GM23338 (cell line): Measurements from ENCODE around the gene LENEP. TPM values are rescaled to one million over a fixed set of nuclear protein-coding genes. Genes with fewer than 3 reads are reported as not detected.
"Not testable (repeated sequence)": the region's sequence is repeated elsewhere in the genome, so short reads cannot be mapped to it uniquely, and the experiment has no call there.

Experiments
- ATAC-seq: fragments of 200-7000 bp; cut with Tn5 transposase; 3 replicates; pipeline ENCODE4 v1.9.1; 2020
- DNase-seq: peaks from one replicate; pipeline ENCODE4 v3.0.0-alpha.2; 2015; ENCODE audit warnings: low spot score
- H2AFZ ChIP-seq: fragments of 200-600 bp; sonication (generic); 2 replicates; pipeline ENCODE4 v1.8.0; 2016; ENCODE audit warnings: antibody characterized with exemption, mild to moderate bottlenecking, moderate library complexity
- H3F3A ChIP-seq: fragments of 200-600 bp; sonication (generic); replicated peaks from 2 replicates; pipeline ENCODE4 v1.8.0; 2017; ENCODE audit warnings: antibody characterized with exemption, mixed run types, low read depth
- H3K27ac ChIP-seq: fragments of 200-600 bp; sonication (generic); 2 replicates; pipeline ENCODE4 v1.6.1; 2016; ENCODE audit warnings: low read depth
- H3K27me3 ChIP-seq: fragments of 200-600 bp; sonication (generic); 2 replicates; pipeline ENCODE4 v1.8.0; 2016; ENCODE audit warnings: mild to moderate bottlenecking, mixed run types, moderate library complexity; ENCODE audit not compliant: insufficient read depth
- H3K36me3 ChIP-seq: fragments of 200-600 bp; sonication (generic); 2 replicates; pipeline ENCODE4 v1.8.0; 2016; ENCODE audit warnings: mild to moderate bottlenecking; ENCODE audit not compliant: insufficient read depth
- H3K4me1 ChIP-seq: fragments of 200-600 bp; sonication (generic); 2 replicates; pipeline ENCODE4 v1.8.0; 2016; ENCODE audit warnings: mild to moderate bottlenecking, moderate library complexity; ENCODE audit not compliant: insufficient read depth
- H3K4me2 ChIP-seq: fragments of 200-600 bp; sonication (generic); 2 replicates; pipeline ENCODE4 v1.7.1; 2017; ENCODE audit warnings: mixed run types
- H3K4me3 ChIP-seq: fragments of 200-600 bp; sonication (generic); 2 replicates; pipeline ENCODE4 v1.6.1; 2016; ENCODE audit warnings: mixed run types
- H3K79me2 ChIP-seq: fragments of 200-600 bp; sonication (generic); replicated peaks from 2 replicates; pipeline ENCODE4 v1.8.0; 2017; ENCODE audit warnings: mild to moderate bottlenecking; ENCODE audit not compliant: insufficient read depth
- H3K9me2 ChIP-seq: fragments of 200-600 bp; sonication (generic); 2 replicates; pipeline ENCODE4 v1.8.0; 2017; ENCODE audit not compliant: insufficient read depth
- H4K20me1 ChIP-seq: fragments of 200-600 bp; sonication (generic); replicated peaks from 2 replicates; pipeline ENCODE4 v1.8.0; 2017; ENCODE audit warnings: mild to moderate bottlenecking; ENCODE audit not compliant: insufficient read depth
- H3K27ac Mint-ChIP-seq: 2 replicates; pipeline ENCODE4 v1.8.0; 2020; ENCODE audit warnings: inconsistent platforms, mild to moderate bottlenecking, moderate library complexity, mixed read lengths
- H3K27me3 Mint-ChIP-seq: 3 replicates; pipeline ENCODE4 v1.8.0; 2022; ENCODE audit warnings: low read depth, mild to moderate bottlenecking, moderate library complexity, mixed read lengths, inconsistent platforms; ENCODE audit not compliant: insufficient read depth, poor library complexity
- H3K36me3 Mint-ChIP-seq: 3 replicates; pipeline ENCODE4 v1.8.0; 2021; ENCODE audit warnings: low read depth, mild to moderate bottlenecking, inconsistent platforms, moderate library complexity, mixed read lengths
- H3K4me1 Mint-ChIP-seq: 3 replicates; pipeline ENCODE4 v1.8.0; 2020; ENCODE audit warnings: mild to moderate bottlenecking, inconsistent platforms, mixed read lengths
- H3K4me3 Mint-ChIP-seq: 3 replicates; pipeline ENCODE4 v1.8.0; 2021; ENCODE audit warnings: moderate library complexity, mild to moderate bottlenecking, inconsistent platforms, mixed read lengths
- H3K9me3 Mint-ChIP-seq: 3 replicates; pipeline ENCODE4 v1.8.0; 2020; ENCODE audit warnings: moderate library complexity, mild to moderate bottlenecking, inconsistent platforms, mixed read lengths
- CREB1 ChIP-seq: fragments of 250-450 bp; sonication (Bioruptor Pico); IDR thresholded peaks from 2 replicates; pipeline ENCODE4 v1.5.0; 2020; ENCODE audit warnings: low read depth, mild to moderate bottlenecking, moderate library complexity
- REST ChIP-seq: IDR thresholded peaks from one replicate; pipeline ENCODE4 v1.6.1; 2018; ENCODE audit warnings: antibody characterized with exemption; ENCODE audit not compliant: unreplicated experiment
- ZNF114 ChIP-seq: fragments of 250-450 bp; sonication (Bioruptor Pico); IDR thresholded peaks from 2 replicates; pipeline ENCODE4 v1.5.0; 2020; ENCODE audit warnings: mild to moderate bottlenecking, moderate library complexity
- ZNF331 ChIP-seq: fragments of 250-450 bp; sonication (Bioruptor Pico); IDR thresholded peaks from 2 replicates; pipeline ENCODE4 v1.5.0; 2020; ENCODE audit warnings: low read depth, mild to moderate bottlenecking, moderate library complexity
- polyA plus RNA-seq: library from polyadenylated mRNA; unstranded; fragments of >200 nt; fragmentation: Nextera tagmentation; extraction: Ambion mirVana; gene quantifications from 2 replicates; pipeline ENCODE4 v1.2.1, GENCODE V29; 2016
- total RNA-seq: library from RNA; depleted of rRNA; stranded (reverse); fragments of >200 nt; shearing (Covaris generic); gene quantifications from 2 replicates; pipeline ENCODE4 v1.2.3, GENCODE V29; 2014
- TF ChIP-seq, protein P1 (sequence below): IDR thresholded peaks from 2 replicates; pipeline ENCODE4 v1.6.1; 2016; ENCODE audit warnings: antibody characterized with exemption
- TF ChIP-seq, protein P2 (sequence below), 2 experiments: fragments of 200-600 bp in 1 of 2; sonication (generic) in 1 of 2; conservative IDR thresholded peaks; 2 replicates each; pipeline versions ENCODE4 v1.5.1 to v1.6.1; 2016 to 2017; ENCODE audit warnings: antibody characterized with exemption in 2 of 2, low read depth in 2 of 2, mild to moderate bottlenecking in 2 of 2, moderate library complexity in 1 of 2

The LENEP gene
- total and polyA plus RNA-seq, 2 experiments from 2014 or later: 1.6 TPM; not detected in 1

DNA sequence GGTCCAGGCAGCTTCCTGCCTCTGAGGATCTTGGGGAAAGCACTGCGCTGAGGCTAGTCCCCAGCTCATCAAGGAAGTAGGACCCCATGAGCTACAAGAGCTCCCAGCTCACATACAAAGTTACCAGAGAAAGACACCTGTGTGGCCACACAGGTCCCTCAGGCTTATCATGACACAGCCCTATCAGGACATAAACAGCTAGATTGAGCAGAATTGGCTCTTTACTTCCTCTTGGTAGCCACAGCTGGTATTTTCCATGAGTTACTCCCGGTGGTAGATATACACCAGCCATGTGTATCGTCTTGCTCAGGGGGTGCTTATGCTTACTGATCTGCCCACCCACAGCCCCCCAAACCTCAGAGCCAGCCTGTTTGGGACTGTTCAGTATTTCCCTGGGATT is 1.2 kb downstream of the LENEP start (continued):
- no peak for TF ChIP-seq REST
- TF ChIP-seq ZNF114 (CRISPR knock-in tag): no peak
- TF ChIP-seq, protein P1, sequence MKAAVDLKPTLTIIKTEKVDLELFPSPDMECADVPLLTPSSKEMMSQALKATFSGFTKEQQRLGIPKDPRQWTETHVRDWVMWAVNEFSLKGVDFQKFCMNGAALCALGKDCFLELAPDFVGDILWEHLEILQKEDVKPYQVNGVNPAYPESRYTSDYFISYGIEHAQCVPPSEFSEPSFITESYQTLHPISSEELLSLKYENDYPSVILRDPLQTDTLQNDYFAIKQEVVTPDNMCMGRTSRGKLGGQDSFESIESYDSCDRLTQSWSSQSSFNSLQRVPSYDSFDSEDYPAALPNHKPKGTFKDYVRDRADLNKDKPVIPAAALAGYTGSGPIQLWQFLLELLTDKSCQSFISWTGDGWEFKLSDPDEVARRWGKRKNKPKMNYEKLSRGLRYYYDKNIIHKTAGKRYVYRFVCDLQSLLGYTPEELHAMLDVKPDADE: no peak
- TF ChIP-seq ZNF331 (CRISPR knock-in tag): no peak
- TF ChIP-seq CREB1 (CRISPR knock-in tag): no peak
- TF ChIP-seq, protein P2, sequence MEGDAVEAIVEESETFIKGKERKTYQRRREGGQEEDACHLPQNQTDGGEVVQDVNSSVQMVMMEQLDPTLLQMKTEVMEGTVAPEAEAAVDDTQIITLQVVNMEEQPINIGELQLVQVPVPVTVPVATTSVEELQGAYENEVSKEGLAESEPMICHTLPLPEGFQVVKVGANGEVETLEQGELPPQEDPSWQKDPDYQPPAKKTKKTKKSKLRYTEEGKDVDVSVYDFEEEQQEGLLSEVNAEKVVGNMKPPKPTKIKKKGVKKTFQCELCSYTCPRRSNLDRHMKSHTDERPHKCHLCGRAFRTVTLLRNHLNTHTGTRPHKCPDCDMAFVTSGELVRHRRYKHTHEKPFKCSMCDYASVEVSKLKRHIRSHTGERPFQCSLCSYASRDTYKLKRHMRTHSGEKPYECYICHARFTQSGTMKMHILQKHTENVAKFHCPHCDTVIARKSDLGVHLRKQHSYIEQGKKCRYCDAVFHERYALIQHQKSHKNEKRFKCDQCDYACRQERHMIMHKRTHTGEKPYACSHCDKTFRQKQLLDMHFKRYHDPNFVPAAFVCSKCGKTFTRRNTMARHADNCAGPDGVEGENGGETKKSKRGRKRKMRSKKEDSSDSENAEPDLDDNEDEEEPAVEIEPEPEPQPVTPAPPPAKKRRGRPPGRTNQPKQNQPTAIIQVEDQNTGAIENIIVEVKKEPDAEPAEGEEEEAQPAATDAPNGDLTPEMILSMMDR (conservative IDR thresholded peaks at IDR 0.05; ENCODE audit: low read depth in 2 of 2): no peak

- H3K4me2 ChIP-seq, H2AFZ ChIP-seq, H3K4me1 ChIP-seq, H4K20me1 ChIP-seq, H3K36me3 ChIP-seq, H3K9me3 Mint-ChIP-seq, H3K27me3 ChIP-seq, H3K9me2 ChIP-seq, ATAC-seq, H3K4me3 Mint-ChIP-seq, H3K4me3 ChIP-seq, H3K27ac ChIP-seq, H3K79me2 ChIP-seq, H3K27ac Mint-ChIP-seq: not testable (repeated sequence)
- TF ChIP-seq, protein P2 (conservative IDR thresholded peaks at IDR 0.05; ENCODE audit: low read depth in 2 of 2): peak; percentile 68 to 73
- peaks cover 22% of the 10 kb centered on the region; the same call in 1 of the 2 replicates for H3F3A ChIP-seq
- peaks cover 30% of the 10 kb centered on the region for H3K4me1 Mint-ChIP-seq
- peak; percentile 84 for DNase-seq
- H3K27me3 Mint-ChIP-seq: peaks cover 19% of the 10 kb centered on the region
- peaks cover 10% of the 10 kb centered on the region; the same call in 2 of the 3 replicates for H3K36me3 Mint-ChIP-seq
Observed at GRCh38 chr1:154995301-154995983, 2.1 kb downstream of the LENEP start.
